ENCODE data around the gene FADS6. TPM values are rescaled to one million over a fixed set of nuclear protein-coding genes. Genes with fewer than 3 reads are reported as not detected.

Gene FADS6
- total RNA-seq, 1 donor, result not detected

DNA sequence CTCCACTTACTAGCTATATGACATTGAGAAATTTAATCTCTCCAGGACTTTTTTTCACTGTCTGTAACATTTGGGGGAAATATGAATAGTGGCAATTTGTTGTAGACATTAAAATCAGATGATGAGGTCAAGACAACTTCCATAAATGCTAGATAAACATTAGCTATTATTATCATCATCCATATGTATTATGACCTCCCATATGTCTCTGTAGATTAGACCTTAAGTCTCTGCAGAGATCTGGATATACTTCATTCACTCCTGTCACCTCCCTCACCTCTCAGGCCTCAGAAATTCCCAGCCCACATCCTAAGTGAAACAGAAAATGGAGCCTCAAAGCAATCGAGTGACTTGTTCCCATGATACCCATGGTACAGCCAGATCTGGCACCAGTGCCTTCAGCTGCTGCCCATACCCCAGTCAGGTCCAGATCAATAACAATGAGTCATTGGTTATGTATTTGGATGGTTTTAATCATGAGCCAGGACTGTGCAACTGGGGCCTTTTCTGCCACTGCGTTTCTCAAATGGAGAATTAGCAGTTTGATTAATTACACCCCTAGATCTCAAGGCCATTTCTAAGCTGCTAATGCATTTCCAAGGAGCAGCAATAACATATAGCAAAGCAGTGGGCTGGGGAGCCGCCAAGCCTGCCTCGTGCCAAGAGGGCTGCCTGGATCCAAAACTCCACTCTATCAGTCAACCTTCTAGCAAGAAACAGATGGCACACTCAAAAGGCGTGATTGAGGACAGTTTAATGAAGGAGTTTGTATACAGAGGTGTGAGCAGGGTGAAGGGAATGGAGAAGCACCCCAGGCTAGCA is 18.1 kb downstream of the FADS6 start:
- TF ChIP-seq, protein P1, sequence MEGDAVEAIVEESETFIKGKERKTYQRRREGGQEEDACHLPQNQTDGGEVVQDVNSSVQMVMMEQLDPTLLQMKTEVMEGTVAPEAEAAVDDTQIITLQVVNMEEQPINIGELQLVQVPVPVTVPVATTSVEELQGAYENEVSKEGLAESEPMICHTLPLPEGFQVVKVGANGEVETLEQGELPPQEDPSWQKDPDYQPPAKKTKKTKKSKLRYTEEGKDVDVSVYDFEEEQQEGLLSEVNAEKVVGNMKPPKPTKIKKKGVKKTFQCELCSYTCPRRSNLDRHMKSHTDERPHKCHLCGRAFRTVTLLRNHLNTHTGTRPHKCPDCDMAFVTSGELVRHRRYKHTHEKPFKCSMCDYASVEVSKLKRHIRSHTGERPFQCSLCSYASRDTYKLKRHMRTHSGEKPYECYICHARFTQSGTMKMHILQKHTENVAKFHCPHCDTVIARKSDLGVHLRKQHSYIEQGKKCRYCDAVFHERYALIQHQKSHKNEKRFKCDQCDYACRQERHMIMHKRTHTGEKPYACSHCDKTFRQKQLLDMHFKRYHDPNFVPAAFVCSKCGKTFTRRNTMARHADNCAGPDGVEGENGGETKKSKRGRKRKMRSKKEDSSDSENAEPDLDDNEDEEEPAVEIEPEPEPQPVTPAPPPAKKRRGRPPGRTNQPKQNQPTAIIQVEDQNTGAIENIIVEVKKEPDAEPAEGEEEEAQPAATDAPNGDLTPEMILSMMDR (IDR thresholded peaks at IDR 0.05; ENCODE audit: insufficient read depth, low read length), result no peak
- no peak for DNase-seq (ENCODE audit: low read depth)
- H3K4me3 ChIP-seq (ENCODE audit: low read depth, low read length), result no peak overlapping the region

DNA sequence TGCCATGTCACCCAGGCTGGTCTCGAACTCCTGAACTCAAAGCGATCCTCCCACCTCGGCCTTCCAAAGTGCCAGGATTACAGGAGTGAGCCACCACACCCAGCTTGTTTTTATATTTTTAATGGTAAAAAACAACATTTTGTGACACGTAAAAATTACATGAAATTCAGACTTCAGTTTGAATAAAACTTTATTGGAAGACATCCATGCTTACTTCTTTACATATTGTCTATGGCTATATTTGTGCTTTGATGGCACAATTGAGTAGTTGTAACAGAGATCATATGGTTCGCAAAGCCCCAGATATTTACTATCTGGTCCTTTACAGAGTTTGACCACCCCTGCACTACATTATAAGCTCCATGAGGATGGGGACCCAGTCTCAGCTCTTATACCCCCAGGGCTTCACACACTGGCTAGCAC is 18.8 kb downstream of the FADS6 start:
- DNase-seq (ENCODE audit: low read depth), result no peak
- TF ChIP-seq, protein P1 (IDR thresholded peaks at IDR 0.05; ENCODE audit: insufficient read depth, low read length), result no peak
- H3K4me3 ChIP-seq (ENCODE audit: low read depth, low read length), result no peak overlapping the region

DNA sequence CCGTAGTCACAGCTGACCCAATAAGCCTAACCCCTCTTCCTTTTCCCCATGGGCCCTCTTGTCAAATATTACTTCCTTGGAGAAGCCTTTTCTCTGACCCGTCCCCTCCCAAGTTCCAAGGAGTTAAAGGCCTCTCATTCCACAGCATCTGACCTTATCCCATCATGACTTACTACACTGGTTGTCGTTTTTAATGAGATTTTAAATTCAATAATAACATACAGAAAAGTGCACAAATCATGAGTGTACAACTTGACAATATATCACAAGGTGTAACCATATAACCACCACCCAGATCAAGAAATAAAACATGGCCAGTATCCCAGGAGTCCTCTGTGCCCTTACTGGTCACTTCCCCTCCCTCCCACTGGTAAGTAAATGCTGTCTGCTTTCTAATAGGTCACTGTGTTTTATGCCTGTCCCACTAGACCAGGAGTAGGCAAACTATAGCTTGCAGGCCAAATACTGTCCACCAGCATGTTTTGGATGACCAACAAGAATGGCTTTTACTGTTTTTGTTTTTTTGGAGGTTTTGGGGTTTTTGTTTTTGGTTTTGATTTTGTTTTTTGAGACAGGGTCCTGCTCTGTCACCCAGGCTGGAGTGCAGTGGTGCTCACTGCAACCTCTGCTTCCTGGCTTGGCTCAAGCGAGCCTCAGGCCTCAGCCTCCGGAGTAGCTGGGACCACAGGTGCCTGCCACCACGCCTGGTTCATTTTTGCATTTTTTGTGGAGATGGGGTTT is 19.4 kb downstream of the FADS6 start:
- peak overlapping the region; percentile 87 for H3K4me3 ChIP-seq (ENCODE audit: low read depth, low read length)
- TF ChIP-seq, protein P1 (IDR thresholded peaks at IDR 0.05; ENCODE audit: insufficient read depth, low read length), result no peak
- DNase-seq (ENCODE audit: low read depth), result no peak

DNA sequence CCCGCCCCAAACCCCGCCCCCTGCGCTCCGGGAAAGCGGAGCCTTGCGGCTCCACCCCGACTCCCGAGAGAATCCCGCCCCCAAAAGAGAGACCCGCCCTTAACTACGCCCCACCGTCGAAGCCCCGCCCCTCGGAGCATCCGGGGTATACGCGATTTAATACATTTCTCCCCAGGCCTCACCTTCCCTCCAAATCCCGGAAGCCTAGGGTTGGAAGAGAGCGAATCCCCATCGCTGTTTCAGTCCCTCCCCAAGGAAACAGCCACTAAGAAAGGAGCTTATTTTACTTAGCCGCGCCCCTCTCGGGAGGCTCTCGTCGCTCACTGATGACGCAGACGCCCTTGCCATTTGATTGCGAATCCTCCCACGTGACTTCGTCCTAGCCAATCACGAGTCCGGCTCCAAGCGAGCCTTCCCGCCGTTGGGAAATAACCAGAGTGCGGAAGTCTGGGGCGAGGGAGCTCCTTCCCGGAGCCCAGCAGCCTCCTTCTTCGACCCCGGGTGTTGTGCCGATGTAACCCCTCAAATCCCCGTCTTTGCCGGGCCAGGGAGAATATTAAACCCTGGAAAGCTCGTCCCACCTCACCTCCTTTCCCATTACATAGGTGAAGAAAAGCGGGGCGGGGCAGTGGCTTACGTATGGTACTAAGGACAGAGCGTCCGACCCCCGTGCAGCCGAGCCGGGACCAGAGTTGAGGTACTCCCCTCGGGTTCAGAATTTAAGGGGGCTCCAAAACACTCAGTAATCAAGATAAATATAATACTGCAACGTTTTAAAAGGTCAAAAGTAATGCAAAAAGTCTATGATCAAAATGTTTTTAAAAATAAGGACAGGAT is 20.2 kb downstream of the FADS6 start:
- peak; percentile 100 for DNase-seq (ENCODE audit: low read depth)
- TF ChIP-seq, protein P1 (IDR thresholded peaks at IDR 0.05; ENCODE audit: insufficient read depth, low read length), result no peak
- peak overlapping the region; percentile 93 for H3K4me3 ChIP-seq (ENCODE audit: low read depth, low read length)

DNA sequence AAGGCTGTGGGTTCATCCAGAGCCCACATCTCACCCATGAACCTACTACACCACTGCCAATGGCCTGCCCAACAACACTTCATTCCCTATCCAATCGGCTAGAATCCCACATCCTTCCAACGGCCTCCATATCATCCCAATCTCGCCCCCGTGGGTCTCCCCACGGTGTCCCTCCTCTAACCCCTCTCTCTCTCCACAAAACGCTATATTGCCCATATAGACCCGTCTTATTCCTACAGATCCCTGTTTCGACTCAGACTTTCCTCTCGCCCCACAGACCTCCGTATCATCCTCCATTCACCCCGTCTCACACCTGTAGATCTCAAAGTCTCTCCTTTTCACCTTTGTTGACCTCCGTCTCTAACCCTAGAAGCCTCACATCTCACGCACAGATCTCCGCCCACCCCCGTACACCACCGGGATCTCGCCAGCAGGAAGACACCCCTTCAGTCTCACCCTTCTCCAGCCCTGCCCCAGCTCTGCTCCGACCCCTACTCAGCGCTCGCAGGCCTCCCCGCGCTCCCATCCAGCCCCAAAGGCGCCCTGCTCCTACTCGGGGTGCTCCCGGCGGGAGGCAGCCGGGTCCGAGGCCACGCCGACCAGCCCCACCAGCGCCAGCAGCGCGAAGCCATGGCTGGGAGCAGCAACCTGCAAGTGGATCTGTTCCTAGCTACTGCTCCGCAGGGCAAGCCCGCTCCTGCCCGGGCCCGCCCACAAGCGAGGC is 21.0 kb downstream of the FADS6 start, which contains the start of gene FDXR:
TSS of gene FDXR (minus strand) at position 682 of the 724 bp plus-strand sequence. CDS start at position 632, 50 bp downstream.
- TF ChIP-seq, protein P1 (IDR thresholded peaks at IDR 0.05; ENCODE audit: insufficient read depth, low read length), result no peak
- DNase-seq (ENCODE audit: low read depth), result no peak

More for the DNA sequence above, 21.0 kb downstream of the FADS6 start, which contains the start of gene FDXR:
- H3K4me3 ChIP-seq (ENCODE audit: low read depth, low read length), result peak within 1 kb of the TSS; percentile 93

Data from fibroblast of the aortic adventitia (primary cell).